Thymus (tissue), 14 donors: ENCODE measurements around the gene GPNMB. TPM values are rescaled to one million over a fixed set of nuclear protein-coding genes. Genes with fewer than 3 reads are reported as not detected.
A peak's percentile ranks its signal among the peaks of the same experiment; 100 is the strongest.
"Not testable (repeated sequence)": the region's sequence is repeated elsewhere in the genome, so short reads cannot be mapped to it uniquely, and the experiment has no call there.

Experiments
- DNase-seq, 9 donors: peaks; one replicate each; pipeline ENCODE4 v3.0.0-alpha.2; 2013; ENCODE audit warnings: low spot score in 9 of 9, low read depth in 6 of 9, missing footprints in 1 of 9
- H3K27ac ChIP-seq, 2 donors: one replicate each; pipeline ENCODE4 v1.5.1; 2013; ENCODE audit warnings: control low read depth in 1 of 2, low read depth in 1 of 2, low read length in 1 of 2, mild to moderate bottlenecking in 1 of 2, moderate library complexity in 1 of 2
- H3K27me3 ChIP-seq, 2 donors: one replicate each; pipeline ENCODE4 v1.5.1; 2013; ENCODE audit warnings: low read length in 1 of 2; ENCODE audit not compliant: control insufficient read depth in 2 of 2, insufficient read depth in 1 of 2
- H3K36me3 ChIP-seq, 2 donors: one replicate each; pipeline ENCODE4 v1.5.1; 2013; ENCODE audit warnings: low read length in 1 of 2, mild to moderate bottlenecking in 1 of 2, moderate library complexity in 1 of 2; ENCODE audit not compliant: control insufficient read depth in 2 of 2, insufficient read depth in 2 of 2
- H3K4me1 ChIP-seq, 2 donors: one replicate each; pipeline ENCODE4 v1.5.1; 2013; ENCODE audit warnings: low read length in 2 of 2; ENCODE audit not compliant: control insufficient read depth in 2 of 2, insufficient read depth in 2 of 2
- H3K4me3 ChIP-seq, 2 donors: one replicate each; pipeline ENCODE4 v1.5.1; 2013; ENCODE audit warnings: low read length in 2 of 2, control low read depth in 1 of 2, mild to moderate bottlenecking in 1 of 2
- H3K9me3 ChIP-seq, 2 donors: one replicate each; pipeline ENCODE4 v1.5.1; 2013; ENCODE audit warnings: low read length in 1 of 2, mild to moderate bottlenecking in 1 of 2; ENCODE audit not compliant: control insufficient read depth in 2 of 2, insufficient read depth in 1 of 2
- WGBS: extraction: QIAGEN DNeasy Blood & Tissue Kit; methylation state at CpG from one replicate; pipeline ENCODE4 v1.1.7; 2013; 5-methylcytosine and 5-hydroxymethylcytosine counted together
- long read RNA-seq, 10 donors: transcript quantifications; one replicate each; lab custom pipeline, GENCODE V29; 2026
- polyA plus RNA-seq: library from polyadenylated mRNA; stranded (reverse); fragments of 200-250 nt; gene quantifications from one replicate; pipeline ENCODE4 v1.2.3, GENCODE V29; 2013
- total RNA-seq: library from RNA; stranded (reverse); fragments of 120-200 nt; gene quantifications from one replicate; pipeline ENCODE4 v1.2.4, GENCODE V29; 2013
- donor health status: healthy.

The GPNMB gene
- total RNA-seq (63.4 TPM), polyA plus RNA-seq (150 TPM)
- long read RNA-seq, donor 1, result 0 reads
- long read RNA-seq, donor 2, result 0 reads
- long read RNA-seq, donor 3, partial matches to known transcripts, result 14 of 22 reads
- long read RNA-seq, donor 3, other reads (novel, unspliced or antisense), result 0 of 22 reads
- long read RNA-seq, donor 4, partial matches to known transcripts, result 0 of 3 reads
- long read RNA-seq, donor 4, other reads (novel, unspliced or antisense), result 0 of 3 reads
- long read RNA-seq, donor 5, partial matches to known transcripts, result 0 of 8 reads
- long read RNA-seq, donor 5, other reads (novel, unspliced or antisense), result 0 of 8 reads
- long read RNA-seq, donor 6, partial matches to known transcripts, result 0 of 3 reads
- long read RNA-seq, donor 6, other reads (novel, unspliced or antisense), result 0 of 3 reads
- long read RNA-seq, donor 7, transcript GPNMB-201 (11 exons, 2,862 nt), result major isoform, 11 of 16 reads
- long read RNA-seq, donor 7, partial matches to known transcripts, result 0 of 16 reads
- long read RNA-seq, donor 7, other reads (novel, unspliced or antisense), result 0 of 16 reads
- long read RNA-seq, donor 8, partial matches to known transcripts, result 6 of 13 reads
- long read RNA-seq, donor 8, other reads (novel, unspliced or antisense), result 0 of 13 reads
- long read RNA-seq, donor 9, partial matches to known transcripts, result 0 of 8 reads
- long read RNA-seq, donor 9, other reads (novel, unspliced or antisense), result 0 of 8 reads
- long read RNA-seq, donor 10, partial matches to known transcripts, result 5 of 9 reads
- long read RNA-seq, donor 10, other reads (novel, unspliced or antisense), result 0 of 9 reads

- no peaks in the 10 kb centered on the region for H3K36me3 ChIP-seq
- peak within 1 kb of the TSS in 1 of 2 donors; percentile 13 for H3K27ac ChIP-seq
- H3K4me3 ChIP-seq, result peak within 1 kb of the TSS; percentile 9 to 21
- peaks cover 0 to 6% of the 10 kb centered on the region in 2 donors for H3K4me1 ChIP-seq
- no peaks in the 10 kb centered on the region for H3K9me3 ChIP-seq
- peaks cover 22 to 38% of the 10 kb centered on the region in 2 donors for H3K27me3 ChIP-seq
- DNase-seq, result no peak
- 90% methylated on average over 7 of the region's 7 CpGs for WGBS
Observed at GRCh38 chr7:23246555-23246954, at the start of gene GPNMB. Gene GPNMB (plus strand): TSS chr7:23246775. CDS start chr7:23246858, 83 bp downstream.

DNA sequence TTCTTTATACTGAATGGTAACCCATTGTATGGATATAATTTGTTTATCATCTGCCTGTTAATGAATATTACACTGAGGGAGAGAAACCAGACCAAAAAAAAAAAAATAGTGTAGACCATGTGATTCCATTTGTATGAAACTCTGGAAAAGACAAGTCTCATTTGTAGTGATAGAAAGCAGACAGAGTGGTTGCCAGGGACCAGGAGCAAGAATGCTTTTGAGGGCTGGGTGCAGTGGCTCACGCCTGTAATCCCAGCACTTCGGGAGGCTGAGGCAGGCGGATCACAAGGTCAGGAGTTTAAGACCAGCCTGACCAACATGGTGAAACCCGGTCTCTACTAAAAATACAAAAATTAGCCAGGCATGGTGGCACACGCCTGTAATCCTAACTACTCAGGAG lies 48.8 kb upstream of the GPNMB start:
- peaks cover 39 to 45% of the 10 kb centered on the region in 2 donors for H3K36me3 ChIP-seq
- H3K27ac ChIP-seq, H3K27me3 ChIP-seq, DNase-seq, H3K4me1 ChIP-seq, H3K4me3 ChIP-seq, H3K9me3 ChIP-seq: not testable (repeated sequence)
- WGBS, result 99% methylated on average over 5 of the region's 5 CpGs

- H3K36me3 ChIP-seq, result peaks cover 26 to 37% of the 10 kb centered on the region in 2 donors
- no peak for DNase-seq
- no peaks in the 10 kb centered on the region for H3K4me1 ChIP-seq
- H3K27me3 ChIP-seq, result no peaks in the 10 kb centered on the region
- no peak overlapping the region for H3K4me3 ChIP-seq
- no peak overlapping the region for H3K27ac ChIP-seq
- 96% methylated on average over 2 of the region's 2 CpGs for WGBS
- no peaks in the 10 kb centered on the region for H3K9me3 ChIP-seq
Observed at GRCh38 chr7:23200331-23200730, 46.2 kb upstream of the GPNMB start.

DNA sequence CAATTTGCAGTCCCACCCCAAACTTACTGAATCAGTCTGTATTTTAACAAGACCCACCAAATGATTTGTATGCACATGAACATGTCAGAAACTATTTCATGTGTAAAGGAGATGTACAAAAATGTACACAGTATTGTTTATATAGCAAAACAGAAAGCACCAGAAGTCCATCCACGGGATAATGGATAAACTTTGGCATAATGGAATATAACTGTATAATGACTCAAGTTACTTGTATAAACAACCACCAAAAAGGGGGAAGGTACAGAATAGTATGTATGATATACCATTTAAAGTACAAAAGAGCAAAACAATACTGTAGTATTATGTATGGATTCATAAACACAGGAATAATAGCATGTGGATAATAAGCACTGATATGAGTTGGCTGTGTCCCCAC lies 42.3 kb upstream of the GPNMB start:
- peaks cover 3 to 12% of the 10 kb centered on the region in 2 donors for H3K27me3 ChIP-seq
- 94% methylated on average over 1 of the region's 1 CpG for WGBS
- DNase-seq, result no peak
- no peak overlapping the region for H3K4me3 ChIP-seq
- no peak overlapping the region for H3K27ac ChIP-seq
- no peaks in the 10 kb centered on the region for H3K9me3 ChIP-seq
- H3K36me3 ChIP-seq, result peaks cover 20 to 25% of the 10 kb centered on the region in 2 donors
- H3K4me1 ChIP-seq, result no peaks in the 10 kb centered on the region

GRCh38 chr7:23205577-23205908 lies 41.0 kb upstream of the GPNMB start:
- no peak overlapping the region for H3K27ac ChIP-seq
- H3K27me3 ChIP-seq, result peaks cover 3 to 12% of the 10 kb centered on the region in 2 donors
- H3K4me3 ChIP-seq, result peak overlapping the region in 1 of 2 donors; percentile 51
- no peaks in the 10 kb centered on the region for H3K4me1 ChIP-seq
- no peaks in the 10 kb centered on the region for H3K9me3 ChIP-seq
- DNase-seq, result no peak
- WGBS, result 82% methylated on average over 2 of the region's 2 CpGs
- H3K36me3 ChIP-seq, result peaks cover 7 to 12% of the 10 kb centered on the region in 2 donors

GRCh38 chr7:23205909-23206767 lies 40.4 kb upstream of the GPNMB start:
- peak in 2 of 9 donors; percentile 16 to 64 for DNase-seq
- H3K27me3 ChIP-seq, result peaks cover 3 to 12% of the 10 kb centered on the region in 2 donors
- peaks cover 6 to 8% of the 10 kb centered on the region in 2 donors for H3K36me3 ChIP-seq
- H3K4me1 ChIP-seq, result no peaks in the 10 kb centered on the region
- H3K27ac ChIP-seq, result peak overlapping the region in 1 of 2 donors; percentile 71
- WGBS, result 20% methylated on average over 76 of the region's 76 CpGs
- H3K4me3 ChIP-seq, result peak overlapping the region; percentile 25 to 51
- no peaks in the 10 kb centered on the region for H3K9me3 ChIP-seq

DNA sequence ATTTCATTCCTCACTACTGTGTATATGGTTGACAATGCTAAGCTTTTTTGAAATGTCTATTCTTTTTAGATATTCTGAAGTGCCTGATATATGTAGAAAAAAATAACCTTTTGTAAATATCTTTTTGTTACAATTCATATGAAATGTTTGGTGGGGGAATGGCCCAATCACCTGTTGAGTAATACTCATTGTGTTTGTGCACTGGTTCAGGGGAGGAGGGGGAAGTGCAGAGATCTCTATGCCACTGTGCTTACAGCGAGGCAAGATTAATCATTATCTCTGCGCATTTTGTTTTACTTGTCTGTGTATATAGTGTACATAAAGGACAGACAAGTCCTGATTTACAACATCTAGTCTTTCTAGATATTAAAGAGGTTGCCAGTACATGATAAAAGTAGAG lies 39.6 kb upstream of the GPNMB start:
- peaks cover 0 to 3% of the 10 kb centered on the region in 2 donors for H3K36me3 ChIP-seq
- H3K4me3 ChIP-seq, result no peak overlapping the region
- no peaks in the 10 kb centered on the region for H3K4me1 ChIP-seq
- 74% methylated on average over 2 of the region's 2 CpGs for WGBS
- H3K27ac ChIP-seq, result no peak overlapping the region
- H3K27me3 ChIP-seq, result peaks cover 3 to 12% of the 10 kb centered on the region in 2 donors
- H3K9me3 ChIP-seq, result no peaks in the 10 kb centered on the region
- DNase-seq, result peak in 1 of 9 donors; percentile 45

GRCh38 chr7:23207884-23208283 lies 38.7 kb upstream of the GPNMB start:
- H3K9me3 ChIP-seq, result no peaks in the 10 kb centered on the region
- no peak for DNase-seq
- peaks cover 3 to 12% of the 10 kb centered on the region in 2 donors for H3K27me3 ChIP-seq
- no peak overlapping the region for H3K4me3 ChIP-seq
- 87% methylated on average over 3 of the region's 3 CpGs for WGBS
- no peak overlapping the region for H3K27ac ChIP-seq
- no peaks in the 10 kb centered on the region for H3K36me3 ChIP-seq
- H3K4me1 ChIP-seq, result no peaks in the 10 kb centered on the region
